Posterior cingulate gyrus (tissue), 11 donors: ENCODE results near the gene TUT7.
"Not testable (repeated sequence)": the region's sequence is repeated elsewhere in the genome, so short reads cannot be mapped to it uniquely, and the experiment has no call there.

Source experiments
- DNase-seq, 10 donors: peaks; one replicate each; pipeline versions ENCODE4 v3.0.0 to v3.0.0-alpha.2; 2020 to 2021; ENCODE audit warnings: mixed read lengths in 3 of 10
- intact Hi-C: fragments of 100-400 bp; cut with DNase I; formaldehyde crosslinking; loops from one replicate; pipeline ENCODE4 v1.15.1; 2023

TUT7 gene

GRCh38 chr9:86308687-86309086 lies 45.5 kb downstream of the TUT7 start:
- intact Hi-C loops: no loop called here
- DNase-seq: no peak

DNA sequence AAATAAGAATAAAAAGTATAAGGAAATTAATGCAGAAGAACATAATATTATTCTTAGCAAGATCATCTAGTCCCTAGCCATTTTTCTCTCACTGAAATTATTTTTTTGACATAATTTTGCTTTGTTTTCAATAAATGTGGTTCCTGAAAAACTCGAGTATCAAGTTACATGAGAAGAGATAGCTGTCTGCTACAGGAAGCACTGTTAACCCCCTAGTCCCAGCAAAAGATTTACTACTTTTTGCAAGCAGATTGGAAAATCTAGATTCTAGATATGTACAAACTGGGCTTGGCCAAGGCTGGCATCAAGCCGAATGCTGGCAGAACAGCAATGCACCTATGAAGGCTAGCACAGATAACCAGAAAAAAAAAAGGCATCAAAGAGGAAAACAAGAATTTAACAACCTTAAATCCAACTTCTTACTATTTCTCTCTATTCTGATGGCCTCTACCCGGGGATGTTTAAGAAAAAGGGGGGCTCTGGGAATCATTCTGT lies 49.9 kb downstream of the TUT7 start:
- no peak for DNase-seq
- intact Hi-C loops: no loop called here

GRCh38 chr9:86303316-86303975 lies 50.8 kb downstream of the TUT7 start:
- intact Hi-C loops: no loop called here
- no peak for DNase-seq

- intact Hi-C loops: no loop called here
- no peak for DNase-seq
Observed at GRCh38 chr9:86301686-86302085, 52.5 kb downstream of the TUT7 start.

- no peak for DNase-seq
- intact Hi-C loops: no loop called here
Observed at GRCh38 chr9:86300701-86301100, 53.5 kb downstream of the TUT7 start.

- peak in 4 of 10 donors; percentile 17 to 86 (median 78) for DNase-seq
- intact Hi-C loops: no loop called here
Observed at GRCh38 chr9:86298873-86299272, 55.3 kb downstream of the TUT7 start.

DNA sequence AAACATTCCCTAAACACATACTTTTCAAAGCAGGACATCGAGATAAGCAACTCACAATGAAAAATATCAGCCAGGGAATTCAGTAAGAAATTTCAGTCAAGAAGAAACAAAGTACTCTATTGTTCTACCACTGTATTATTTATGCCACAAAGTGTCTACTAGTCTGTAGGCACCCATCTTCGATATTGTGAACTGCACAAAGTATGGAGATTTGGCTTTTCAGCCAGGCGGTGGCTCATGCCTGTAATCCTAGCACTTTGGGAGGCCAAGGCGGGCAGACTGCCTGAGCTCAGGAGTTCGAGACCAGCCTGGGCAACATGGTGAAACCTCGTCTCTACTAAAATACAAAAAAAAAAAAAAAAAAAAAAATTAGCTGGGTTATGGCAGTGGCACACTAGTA lies 63.9 kb downstream of the TUT7 start:
- DNase-seq, intact Hi-C loops: not testable (repeated sequence)

DNA sequence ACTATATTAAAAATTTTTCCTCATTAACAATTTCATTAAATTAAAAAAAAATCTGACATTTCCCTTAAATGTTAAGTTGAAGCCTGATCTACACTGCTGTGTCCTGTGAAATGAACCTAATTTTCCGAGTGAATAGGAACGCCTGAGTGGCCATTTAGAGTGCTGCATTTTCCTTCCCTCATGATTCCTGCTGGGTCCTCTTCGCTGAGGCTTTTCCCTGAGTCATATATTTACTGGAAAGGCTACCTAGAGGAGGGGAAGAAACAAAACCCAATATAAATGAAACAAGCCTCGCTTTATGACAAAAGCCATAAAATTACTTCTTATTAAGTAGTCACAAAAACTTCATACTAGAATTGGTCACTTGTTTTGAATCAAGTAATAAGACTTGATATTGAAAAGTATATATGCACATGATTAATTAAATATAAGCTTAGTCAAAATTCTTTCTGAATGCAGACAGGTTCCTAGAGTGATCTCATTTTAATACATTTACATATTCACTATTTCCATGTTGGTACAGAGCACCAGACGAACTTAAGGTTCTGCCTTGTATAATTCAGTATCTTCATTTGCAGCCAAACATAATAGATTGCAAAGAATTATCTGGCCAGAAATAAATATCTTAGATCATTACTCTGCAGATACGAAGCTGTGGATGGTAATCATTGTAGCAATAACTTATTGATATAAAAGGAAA lies 65.6 kb downstream of the TUT7 start:
- intact Hi-C loops: no loop called here
- DNase-seq: no peak

GRCh38 chr9:86287013-86287412 lies 67.2 kb downstream of the TUT7 start:
- DNase-seq: peak in 1 of 10 donors; percentile 72
- intact Hi-C loops: no loop called here

DNA sequence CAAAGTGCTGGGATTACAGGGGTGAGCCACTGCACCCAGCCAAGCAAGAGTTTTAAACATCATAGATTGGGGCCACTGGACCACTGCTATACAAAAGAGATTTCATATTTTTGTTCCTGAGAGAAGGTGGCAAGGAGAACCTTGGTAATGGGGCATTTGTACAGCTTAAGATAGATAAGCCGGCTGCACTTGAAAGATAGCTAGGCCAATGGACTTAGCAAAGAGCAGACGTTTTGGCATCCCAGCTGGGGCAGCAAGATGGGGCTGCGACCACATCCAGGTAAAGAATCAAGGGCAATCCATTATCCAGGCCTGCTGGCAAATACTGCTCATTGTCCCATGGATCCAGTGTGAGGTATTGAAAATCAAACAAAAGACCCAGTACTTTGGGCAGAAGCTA lies 67.9 kb downstream of the TUT7 start:
- intact Hi-C loops: no loop called here
- DNase-seq: no peak

DNA sequence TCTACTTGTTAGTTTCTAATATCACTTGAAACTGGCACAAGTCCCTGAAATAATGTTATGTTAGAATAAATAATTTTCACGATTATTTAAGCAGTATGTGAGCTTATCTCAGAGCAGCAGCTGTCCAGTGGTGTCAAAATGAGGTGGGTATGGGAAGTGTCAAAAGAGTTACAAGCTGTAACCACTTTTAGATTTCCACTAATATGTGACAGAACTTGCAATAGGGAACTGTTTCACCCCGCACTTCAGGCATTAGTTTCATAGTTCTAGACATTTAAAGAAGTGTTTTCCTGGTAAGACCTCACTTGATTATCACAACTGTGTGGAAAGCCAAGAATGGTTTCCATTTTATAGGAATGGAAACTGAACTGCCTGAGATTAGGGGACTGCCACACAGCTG lies 68.9 kb downstream of the TUT7 start:
- DNase-seq: no peak
- intact Hi-C loops: no loop called here

GRCh38 chr9:86282979-86283535 lies 71.2 kb downstream of the TUT7 start:
- intact Hi-C loops: loop anchor here (5.0 kb wide), 1 partner anchor 69 kb away; the partner anchor contains the start of gene TUT7
- DNase-seq: peak in 4 of 10 donors; percentile 17 to 66 (median 29)

DNA sequence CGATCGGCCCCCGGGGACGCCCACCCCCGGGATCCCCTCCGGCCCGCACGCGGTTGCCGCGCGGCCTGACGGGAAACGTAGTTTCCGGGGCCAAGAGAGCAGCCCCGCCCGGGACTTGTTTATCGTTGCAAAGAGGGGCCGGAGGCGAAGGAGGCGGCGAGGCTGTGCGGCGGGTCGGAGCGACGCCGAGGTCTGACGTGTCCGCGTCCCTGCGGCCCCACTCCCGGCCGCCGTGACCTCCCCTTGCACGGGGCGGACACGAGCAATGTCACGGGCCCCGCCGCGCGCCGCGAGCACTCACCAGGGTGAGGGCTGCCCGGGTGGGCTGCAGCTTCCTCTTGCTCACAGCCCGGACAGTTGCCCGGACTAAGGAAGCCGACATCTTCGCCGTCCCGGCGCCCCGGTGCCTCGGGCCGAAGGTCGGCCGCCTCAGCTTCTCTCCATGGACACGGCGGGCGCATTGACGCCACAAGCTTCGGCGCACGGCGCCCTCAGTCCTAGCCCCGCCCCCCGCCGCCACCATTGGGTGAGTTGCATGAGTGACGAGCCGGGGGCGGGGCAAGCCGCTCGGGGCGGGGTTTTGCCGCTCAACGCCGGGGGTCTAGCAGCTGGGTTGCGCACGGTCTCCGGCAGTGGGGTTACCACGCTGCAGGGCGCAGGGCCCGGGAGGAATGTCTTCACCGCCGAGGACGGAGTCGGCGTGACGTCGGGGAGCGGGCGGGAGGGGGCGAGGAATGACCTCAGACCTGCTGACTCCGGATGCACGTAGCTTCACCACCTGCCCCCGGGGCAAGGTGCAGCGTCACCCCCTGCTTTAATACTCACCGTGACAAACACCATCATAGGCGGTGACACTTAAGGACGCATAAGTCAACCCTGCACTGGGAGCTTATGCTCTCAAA lies 71.9 kb downstream of the TUT7 start, which contains the start of gene ISCA1:
ISCA1 (minus strand) TSS at position 462 of the 902 bp plus-strand sequence; CDS start at position 382, 80 bp downstream.
- intact Hi-C loops: loop anchor here (5.0 kb wide), 1 partner anchor 70 kb away; the partner anchor contains the start of gene TUT7
- DNase-seq: peak; percentile 95 to 99 (median 98)

GRCh38 chr9:86281593-86282076 lies 72.6 kb downstream of the TUT7 start:
- intact Hi-C loops: loop anchor here (5.0 kb wide), 1 partner anchor 71 kb away; the partner anchor contains the start of gene TUT7

DNA sequence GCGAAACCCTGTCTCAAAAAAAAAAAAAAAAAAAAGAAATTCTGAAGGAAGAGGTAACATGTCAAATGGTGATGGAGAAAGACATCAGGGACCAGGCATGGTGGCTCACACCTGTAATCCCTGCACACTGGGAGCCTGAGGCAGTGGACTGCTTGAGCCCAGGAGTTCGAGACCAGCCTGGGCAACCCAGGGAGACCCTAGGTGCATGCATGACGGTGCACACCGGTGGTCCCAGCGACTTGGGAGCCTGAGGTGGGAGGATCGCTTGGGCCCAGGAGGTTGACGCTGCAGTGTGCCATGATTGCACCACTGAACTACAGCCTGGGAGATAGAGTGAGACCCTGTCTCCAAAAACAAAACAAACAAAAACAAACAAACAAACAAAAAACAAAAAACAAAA lies 73.6 kb downstream of the TUT7 start:
- DNase-seq: peak in 1 of 10 donors; percentile 81
- intact Hi-C loops: loop anchor here (5.0 kb wide), 1 partner anchor 72 kb away; the partner anchor contains the start of gene TUT7

More at GRCh38 chr9:86281593-86282076, 72.6 kb downstream of the TUT7 start:
- DNase-seq: no peak

- no peak for DNase-seq
- intact Hi-C loops: loop anchor here (5.0 kb wide), 1 partner anchor 72 kb away; the partner anchor contains the start of gene TUT7
Observed at GRCh38 chr9:86279839-86280238, 74.4 kb downstream of the TUT7 start.

GRCh38 chr9:86277072-86277471 lies 77.1 kb downstream of the TUT7 start:
- intact Hi-C loops: no loop called here
- no peak for DNase-seq

- peak in 1 of 10 donors; percentile 28 for DNase-seq
- intact Hi-C loops: no loop called here
Observed at GRCh38 chr9:86275962-86276361, 78.2 kb downstream of the TUT7 start.

GRCh38 chr9:86274821-86275643 lies 79.2 kb downstream of the TUT7 start:
- DNase-seq: peak in 1 of 10 donors; percentile 49
- intact Hi-C loops: no loop called here
